ENCODE results near the gene DIDO1. TPM values are rescaled to one million over a fixed set of nuclear protein-coding genes. Genes with fewer than 3 reads are reported as not detected.

Gene DIDO1
- polyA plus RNA-seq, 2 of the 4 experiments (the other 2 are of a cell fraction): 12.6 to 14.8 TPM

DNA sequence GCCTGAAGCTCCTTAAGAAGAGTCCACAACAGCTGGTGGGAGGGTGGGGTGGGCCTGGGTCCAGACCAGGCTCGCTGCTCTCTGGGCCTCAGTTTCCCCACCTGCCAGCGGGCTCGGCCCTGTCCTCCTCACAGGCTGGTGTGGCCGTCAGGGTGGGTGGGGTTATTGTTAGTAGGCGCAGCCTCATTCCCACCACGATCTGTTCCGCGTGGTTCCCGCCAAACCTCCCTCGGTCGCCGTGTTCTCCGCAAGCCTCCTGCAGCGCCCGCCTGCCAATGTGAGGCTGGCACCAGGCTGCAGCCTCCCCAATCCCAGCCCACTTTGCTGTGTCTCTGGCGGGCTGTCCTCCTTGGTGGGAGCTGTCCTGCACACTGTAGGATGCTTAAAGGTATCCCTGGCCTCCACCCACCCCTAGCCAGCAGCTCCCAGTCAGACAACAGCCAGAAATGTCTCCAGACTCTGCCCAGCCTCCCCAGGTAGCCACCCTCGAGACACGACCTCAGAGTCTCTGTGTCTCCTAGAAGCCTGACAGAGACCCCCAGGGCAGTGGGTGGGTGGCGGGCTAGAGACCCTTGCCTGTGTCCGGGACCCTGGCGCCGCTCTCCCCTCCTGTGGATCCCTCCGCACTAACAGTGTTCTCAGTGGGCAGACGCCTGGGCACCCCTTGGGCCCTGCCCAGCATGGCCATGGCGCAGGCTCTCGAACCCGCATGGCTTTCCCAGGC, 41.5 kb upstream of the DIDO1 start:
- 0 out of 3 replicates have a peak, but pooled peaks cover 3% of the 10 kb centered on the region for H3K4me1 ChIP-seq
- no peaks in the 10 kb centered on the region for H3K9me3 ChIP-seq
- no peak overlapping the region for H3K27ac ChIP-seq
- no peak for DNase-seq (ENCODE audit: low read depth in 1 of 2, low spot score in 1 of 2)
- no peak overlapping the region for H3K4me2 ChIP-seq
- FAIRE-seq: no peak
- TF ChIP-seq HEYL (CRISPR knock-in tag; IDR thresholded peaks at IDR 0.05) (no peak), EP300 (IDR thresholded peaks at IDR 0.05) (no peak), JUN (IDR thresholded peaks at IDR 0.05) (no peak), USF2 (IDR thresholded peaks at IDR 0.05) (no peak), CTCF (IDR thresholded peaks at IDR 0.05) (no peak), TFCP2L1 (CRISPR knock-in tag; IDR thresholded peaks at IDR 0.05) (no peak), RARB (CRISPR knock-in tag; IDR thresholded peaks at IDR 0.05) (no peak), CHD4 (IDR thresholded peaks at IDR 0.05; ENCODE audit: borderline replicate concordance) (no peak), EHMT2 (IDR thresholded peaks at IDR 0.05; ENCODE audit: low read depth) (no peak)
- TF ChIP-seq, protein P1, sequence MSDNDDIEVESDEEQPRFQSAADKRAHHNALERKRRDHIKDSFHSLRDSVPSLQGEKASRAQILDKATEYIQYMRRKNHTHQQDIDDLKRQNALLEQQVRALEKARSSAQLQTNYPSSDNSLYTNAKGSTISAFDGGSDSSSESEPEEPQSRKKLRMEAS (IDR thresholded peaks at IDR 0.05): no peak
- ChIA-PET CTCF (interaction anchor here (0.6 to 1.1 kb wide), 3 partner anchors 8 to 20 kb away, joined by 3 read pairs; no protein-coding TSS in a partner anchor), POLR2A (no interaction called here)
- 84% methylated on average over 20 of the region's 27 CpGs for WGBS (ENCODE audit: missing lambda C conversion rate)
- ATAC-seq: no peak
- H3K4me3 ChIP-seq: no peak overlapping the region

GRCh38 chr20:62967149-62967501, 40.8 kb upstream of the DIDO1 start:
- Histone ChIP-seq H3K4me3 (no peak overlapping the region), H3K27ac (no peak overlapping the region), H3K4me2 (no peak overlapping the region), H3K4me1 (no peaks in the 10 kb centered on the region), H3K9me3 (no peaks in the 10 kb centered on the region)
- no peak for FAIRE-seq
- ChIA-PET POLR2A (no interaction called here), CTCF (interaction anchor here (0.6 to 1.1 kb wide), 2 partner anchors 9 to 19 kb away, joined by 3 read pairs; no protein-coding TSS in a partner anchor)
- no peak for DNase-seq (ENCODE audit: low read depth in 1 of 2, low spot score in 1 of 2)
- no peak for ATAC-seq
- TF ChIP-seq MAZ (IDR thresholded peaks at IDR 0.05; ENCODE audit: borderline replicate concordance, low read depth, low read length): no peak
- TF ChIP-seq ZC3H11A (IDR thresholded peaks at IDR 0.05): no peak
- no peak for TF ChIP-seq HMGXB4 (CRISPR knock-in tag; IDR thresholded peaks at IDR 0.05; ENCODE audit: borderline replicate concordance)
- TF ChIP-seq RARB (CRISPR knock-in tag; IDR thresholded peaks at IDR 0.05): no peak
- no peak for TF ChIP-seq KDM5A (IDR thresholded peaks at IDR 0.05)
- no peak for TF ChIP-seq HOXB5 (CRISPR knock-in tag; IDR thresholded peaks at IDR 0.05)
- TF ChIP-seq TP53 (CRISPR knock-in tag; IDR thresholded peaks at IDR 0.05): no peak
- no peak for TF ChIP-seq CEBPB (IDR thresholded peaks at IDR 0.05)
- TF ChIP-seq MYC (IDR thresholded peaks at IDR 0.05; ENCODE audit: borderline replicate concordance, low read length): no peak
- no peak for TF ChIP-seq BHLHE40 (IDR thresholded peaks at IDR 0.05; ENCODE audit: low read depth, low read length)
- TF ChIP-seq SREBF2 (IDR thresholded peaks at IDR 0.05): no peak
- no peak for TF ChIP-seq EHF (CRISPR knock-in tag; IDR thresholded peaks at IDR 0.05)
- TF ChIP-seq JUNB (IDR thresholded peaks at IDR 0.05): no peak
- no peak for TF ChIP-seq FOSB (CRISPR knock-in tag; IDR thresholded peaks at IDR 0.05)
- WGBS (ENCODE audit: missing lambda C conversion rate): 41% methylated on average over 4 of the region's 6 CpGs

Measured in A549 (cell line).